Endodermal cell (in vitro differentiated cells): ENCODE data around the gene WWP2. TPM values are rescaled to one million over a fixed set of nuclear protein-coding genes. Genes with fewer than 3 reads are reported as not detected.

Source experiments
- DNase-seq: peaks from one replicate; pipeline ENCODE4 v3.0.0-alpha.2; 2017
- H3K27ac ChIP-seq: 2 replicates; pipeline ENCODE4 v1.5.1; 2013; ENCODE audit warnings: mild to moderate bottlenecking, low read depth, low read length, moderate library complexity
- H3K27me3 ChIP-seq: 2 replicates; pipeline ENCODE4 v1.6.1; 2013; ENCODE audit warnings: mild to moderate bottlenecking, low read length, moderate library complexity; ENCODE audit not compliant: insufficient read depth, control insufficient read depth, poor library complexity, severe bottlenecking
- H3K36me3 ChIP-seq: 2 replicates; pipeline ENCODE4 v1.7.0; 2013; ENCODE audit warnings: mild to moderate bottlenecking, low read length, moderate library complexity; ENCODE audit not compliant: control insufficient read depth, insufficient read depth
- H3K4me1 ChIP-seq: one replicate; pipeline ENCODE4 v1.7.0; 2013; ENCODE audit warnings: low read length; ENCODE audit not compliant: control insufficient read depth, insufficient read depth
- H3K4me3 ChIP-seq: 2 replicates; pipeline ENCODE4 v1.5.1; 2013; ENCODE audit warnings: mild to moderate bottlenecking, low read length, moderate library complexity
- H3K9ac ChIP-seq: 2 replicates; pipeline ENCODE4 v1.6.1; 2013; ENCODE audit warnings: mild to moderate bottlenecking, low read length, moderate library complexity; ENCODE audit not compliant: poor library complexity, severe bottlenecking; ENCODE audit errors: extremely low read depth
- H3K9me3 ChIP-seq: 2 replicates; pipeline ENCODE4 v1.6.1; 2013; ENCODE audit warnings: mild to moderate bottlenecking, low read length, moderate library complexity; ENCODE audit not compliant: control insufficient read depth
- H3K27ac Mint-ChIP-seq: 2 replicates; pipeline ENCODE4 v1.8.0; 2020; ENCODE audit warnings: mixed read lengths
- H3K27me3 Mint-ChIP-seq: 2 replicates; pipeline ENCODE4 v1.8.0; 2021; ENCODE audit warnings: mild to moderate bottlenecking, mixed read lengths; ENCODE audit not compliant: insufficient read depth
- H3K36me3 Mint-ChIP-seq: 2 replicates; pipeline ENCODE4 v1.8.0; 2020; ENCODE audit warnings: low read depth, mixed read lengths
- H3K4me1 Mint-ChIP-seq: 2 replicates; pipeline ENCODE4 v1.8.0; 2020; ENCODE audit warnings: mixed read lengths
- H3K4me3 Mint-ChIP-seq: 2 replicates; pipeline ENCODE4 v1.8.0; 2020; ENCODE audit warnings: mild to moderate bottlenecking, moderate library complexity, mixed read lengths
- H3K9me3 Mint-ChIP-seq: 2 replicates; pipeline ENCODE4 v1.8.0; 2020; ENCODE audit warnings: mild to moderate bottlenecking, mixed read lengths
- CTCF ChIP-seq: fragments of 200-600 bp; sonication (generic); conservative IDR thresholded peaks from 2 replicates; pipeline ENCODE4 v1.5.0; 2021; ENCODE audit warnings: antibody characterized with exemption, mild to moderate bottlenecking
- WGBS, 2 experiments: methylation state at CpG; one replicate each; pipeline versions ENCODE4 v1.1.5 to v1.1.7; 2013; ENCODE audit warnings: missing lambda C conversion rate in 2 of 2, mixed read lengths in 1 of 2; ENCODE audit not compliant: insufficient coverage in 1 of 2, insufficient read length in 1 of 2; 5-methylcytosine and 5-hydroxymethylcytosine counted together
- total RNA-seq, 2 donors: library from RNA; stranded (reverse); fragmentation: NEBNext Ultra II Directional in 1 of 2; extraction: Animal tissue kit (Norgen Biotek cat#: 25700) in 1 of 2; gene quantifications; 2 replicates in 1 of 2; 3 replicates in 1 of 2; pipeline ENCODE4 v1.2.1, GENCODE V29; 2021

The WWP2 gene
- total RNA-seq, 2 donors from 2014 or later: 42.3 to 50.0 TPM

- no peak for DNase-seq
- no peak for TF ChIP-seq CTCF
- Histone ChIP-seq H3K4me1 (no peaks in the 10 kb centered on the region), H3K4me3 (no peak overlapping the region), H3K9ac (no peak overlapping the region), H3K36me3 (peaks cover 88% of the 10 kb centered on the region), H3K27ac (no peak overlapping the region), H3K9me3 (no peaks in the 10 kb centered on the region), H3K27me3 (no peaks in the 10 kb centered on the region)
- Mint-ChIP-seq H3K4me3 (no peak overlapping the region), H3K36me3 (peaks cover 87% of the 10 kb centered on the region), H3K4me1 (peaks cover 5% of the 10 kb centered on the region), H3K27me3 (no peaks in the 10 kb centered on the region), H3K9me3 (no peaks in the 10 kb centered on the region), H3K27ac (no peak overlapping the region)
- 94 to 95% methylated on average over 33 to 35 of the region's 35 CpGs for WGBS, 2 experiments
These were observed 17.5 kb upstream of the WWP2 start for GRCh38 chr16:69744363-69745231.

GRCh38 chr16:69745232-69745612 lies 16.9 kb upstream of the WWP2 start:
- H3K9me3 ChIP-seq: no peaks in the 10 kb centered on the region
- no peaks in the 10 kb centered on the region for H3K27me3 ChIP-seq
- DNase-seq: no peak
- peaks cover 84% of the 10 kb centered on the region for H3K36me3 Mint-ChIP-seq
- H3K9me3 Mint-ChIP-seq: no peaks in the 10 kb centered on the region
- H3K27ac Mint-ChIP-seq: no peak overlapping the region
- no peak overlapping the region for H3K4me3 ChIP-seq
- H3K9ac ChIP-seq: no peak overlapping the region
- H3K36me3 ChIP-seq: peaks cover 89% of the 10 kb centered on the region
- H3K4me3 Mint-ChIP-seq: no peak overlapping the region
- no peak overlapping the region for H3K27ac ChIP-seq
- H3K4me1 ChIP-seq: no peaks in the 10 kb centered on the region
- no peaks in the 10 kb centered on the region for H3K27me3 Mint-ChIP-seq
- WGBS, 2 experiments: 93 to 97% methylated on average over 8 to 11 of the region's 11 CpGs
- peaks cover 5% of the 10 kb centered on the region for H3K4me1 Mint-ChIP-seq
- TF ChIP-seq CTCF: no peak

GRCh38 chr16:69745959-69746358 lies 16.2 kb upstream of the WWP2 start:
- Mint-ChIP-seq H3K4me3 (no peak overlapping the region), H3K27ac (no peak overlapping the region), H3K36me3 (peaks cover 86% of the 10 kb centered on the region), H3K9me3 (no peaks in the 10 kb centered on the region), H3K4me1 (peaks cover 5% of the 10 kb centered on the region), H3K27me3 (no peaks in the 10 kb centered on the region)
- Histone ChIP-seq H3K27ac (no peak overlapping the region), H3K4me3 (no peak overlapping the region), H3K9ac (no peak overlapping the region), H3K27me3 (no peaks in the 10 kb centered on the region), H3K36me3 (peaks cover 91% of the 10 kb centered on the region), H3K9me3 (no peaks in the 10 kb centered on the region), H3K4me1 (no peaks in the 10 kb centered on the region)
- WGBS, 2 experiments: 90 to 94% methylated on average over 10 of the region's 10 CpGs
- no peak for TF ChIP-seq CTCF
- DNase-seq: no peak
